IPS-15b (cell line): ENCODE data around the gene HK1.

Experiments used
- H3K27me3 ChIP-seq: one replicate; pipeline ENCODE4 v1.6.1; 2013; ENCODE audit warnings: low read length; ENCODE audit not compliant: control insufficient read depth, insufficient read depth
- H3K36me3 ChIP-seq: one replicate; pipeline ENCODE4 v1.6.1; 2013; ENCODE audit warnings: low read length; ENCODE audit not compliant: control insufficient read depth, insufficient read depth
- H3K4me1 ChIP-seq: one replicate; pipeline ENCODE4 v1.6.1; 2013; ENCODE audit warnings: mild to moderate bottlenecking, low read length; ENCODE audit not compliant: control insufficient read depth, insufficient read depth
- H3K4me3 ChIP-seq: one replicate; pipeline ENCODE4 v1.5.1; 2013; ENCODE audit warnings: low read depth, low read length
- H3K9ac ChIP-seq: one replicate; pipeline ENCODE4 v1.6.1; 2013; ENCODE audit warnings: low read depth, mild to moderate bottlenecking, low read length
- H3K9me3 ChIP-seq: one replicate; pipeline ENCODE4 v1.6.1; 2013; ENCODE audit warnings: mild to moderate bottlenecking, low read length; ENCODE audit not compliant: control insufficient read depth, insufficient read depth

Gene HK1

GRCh38 chr10:69372126-69372980 lies 94.1 kb downstream of the HK1 start:
- Histone ChIP-seq H3K4me1 (peaks cover 11% of the 10 kb centered on the region), H3K4me3 (no peak overlapping the region), H3K27me3 (no peaks in the 10 kb centered on the region), H3K36me3 (peaks cover 45% of the 10 kb centered on the region), H3K9me3 (no peaks in the 10 kb centered on the region), H3K9ac (no peak overlapping the region)

GRCh38 chr10:69374242-69374641 lies 95.9 kb downstream of the HK1 start:
- Histone ChIP-seq H3K9ac (no peak overlapping the region), H3K4me3 (no peak overlapping the region), H3K27me3 (no peaks in the 10 kb centered on the region), H3K36me3 (peaks cover 36% of the 10 kb centered on the region), H3K9me3 (no peaks in the 10 kb centered on the region), H3K4me1 (peaks cover 11% of the 10 kb centered on the region)

- no peaks in the 10 kb centered on the region for H3K9me3 ChIP-seq
- H3K4me1 ChIP-seq: peaks cover 11% of the 10 kb centered on the region
- H3K9ac ChIP-seq: peak overlapping the region; percentile 41
- H3K36me3 ChIP-seq: peaks cover 40% of the 10 kb centered on the region
- H3K4me3 ChIP-seq: no peak overlapping the region
- no peaks in the 10 kb centered on the region for H3K27me3 ChIP-seq
These were observed 96.6 kb downstream of the HK1 start for GRCh38 chr10:69374931-69375306.

GRCh38 chr10:69375307-69376151 lies 97.2 kb downstream of the HK1 start:
- Histone ChIP-seq H3K9ac (peak overlapping the region; percentile 41), H3K9me3 (no peaks in the 10 kb centered on the region), H3K36me3 (peaks cover 38% of the 10 kb centered on the region), H3K4me1 (peaks cover 11% of the 10 kb centered on the region), H3K27me3 (no peaks in the 10 kb centered on the region), H3K4me3 (no peak overlapping the region)

- peaks cover 43% of the 10 kb centered on the region for H3K36me3 ChIP-seq
- peaks cover 11% of the 10 kb centered on the region for H3K4me1 ChIP-seq
- H3K4me3 ChIP-seq: no peak overlapping the region
- no peaks in the 10 kb centered on the region for H3K9me3 ChIP-seq
- no peak overlapping the region for H3K9ac ChIP-seq
- no peaks in the 10 kb centered on the region for H3K27me3 ChIP-seq
These were observed 98.4 kb downstream of the HK1 start for GRCh38 chr10:69376662-69377061.

GRCh38 chr10:69377191-69377590 lies 98.9 kb downstream of the HK1 start:
- H3K4me1 ChIP-seq: peaks cover 11% of the 10 kb centered on the region
- H3K9ac ChIP-seq: no peak overlapping the region
- no peak overlapping the region for H3K4me3 ChIP-seq
- H3K36me3 ChIP-seq: peaks cover 43% of the 10 kb centered on the region
- no peaks in the 10 kb centered on the region for H3K9me3 ChIP-seq
- no peaks in the 10 kb centered on the region for H3K27me3 ChIP-seq

GRCh38 chr10:69377933-69378332 lies 99.6 kb downstream of the HK1 start:
- Histone ChIP-seq H3K27me3 (no peaks in the 10 kb centered on the region), H3K9ac (no peak overlapping the region), H3K4me1 (peaks cover 11% of the 10 kb centered on the region), H3K9me3 (no peaks in the 10 kb centered on the region), H3K4me3 (no peak overlapping the region), H3K36me3 (peaks cover 50% of the 10 kb centered on the region)

GRCh38 chr10:69379800-69380199 lies 101.5 kb downstream of the HK1 start:
- Histone ChIP-seq H3K9me3 (no peaks in the 10 kb centered on the region), H3K27me3 (no peaks in the 10 kb centered on the region), H3K9ac (no peak overlapping the region), H3K4me1 (peaks cover 11% of the 10 kb centered on the region), H3K36me3 (peaks cover 52% of the 10 kb centered on the region), H3K4me3 (no peak overlapping the region)

GRCh38 chr10:69382382-69383117 lies 104.3 kb downstream of the HK1 start:
- H3K4me1 ChIP-seq: no peaks in the 10 kb centered on the region
- peaks cover 59% of the 10 kb centered on the region for H3K36me3 ChIP-seq
- no peak overlapping the region for H3K9ac ChIP-seq
- H3K4me3 ChIP-seq: no peak overlapping the region
- H3K27me3 ChIP-seq: no peaks in the 10 kb centered on the region
- no peaks in the 10 kb centered on the region for H3K9me3 ChIP-seq

GRCh38 chr10:69383558-69383957 lies 105.3 kb downstream of the HK1 start:
- no peaks in the 10 kb centered on the region for H3K27me3 ChIP-seq
- H3K9ac ChIP-seq: no peak overlapping the region
- no peaks in the 10 kb centered on the region for H3K4me1 ChIP-seq
- H3K9me3 ChIP-seq: no peaks in the 10 kb centered on the region
- H3K36me3 ChIP-seq: peaks cover 63% of the 10 kb centered on the region
- H3K4me3 ChIP-seq: no peak overlapping the region

GRCh38 chr10:69384320-69384719 lies 106.0 kb downstream of the HK1 start:
- Histone ChIP-seq H3K9ac (no peak overlapping the region), H3K27me3 (no peaks in the 10 kb centered on the region), H3K4me1 (no peaks in the 10 kb centered on the region), H3K36me3 (peaks cover 68% of the 10 kb centered on the region), H3K4me3 (no peak overlapping the region), H3K9me3 (no peaks in the 10 kb centered on the region)
